Hematopoietic multipotent progenitor cell treated with erythropoietin and hydrocortisone succinate and interleukin-3 and kit ligand, for 8 days (in vitro differentiated cells): Measurements from ENCODE around the gene SYNRG.
"Not testable (repeated sequence)": the region's sequence is repeated elsewhere in the genome, so short reads cannot be mapped to it uniquely, and the experiment has no call there.

Source experiments
- DNase-seq: peaks from one replicate; pipeline ENCODE4 v3.0.0-alpha.2; 2015

Gene SYNRG

DNA sequence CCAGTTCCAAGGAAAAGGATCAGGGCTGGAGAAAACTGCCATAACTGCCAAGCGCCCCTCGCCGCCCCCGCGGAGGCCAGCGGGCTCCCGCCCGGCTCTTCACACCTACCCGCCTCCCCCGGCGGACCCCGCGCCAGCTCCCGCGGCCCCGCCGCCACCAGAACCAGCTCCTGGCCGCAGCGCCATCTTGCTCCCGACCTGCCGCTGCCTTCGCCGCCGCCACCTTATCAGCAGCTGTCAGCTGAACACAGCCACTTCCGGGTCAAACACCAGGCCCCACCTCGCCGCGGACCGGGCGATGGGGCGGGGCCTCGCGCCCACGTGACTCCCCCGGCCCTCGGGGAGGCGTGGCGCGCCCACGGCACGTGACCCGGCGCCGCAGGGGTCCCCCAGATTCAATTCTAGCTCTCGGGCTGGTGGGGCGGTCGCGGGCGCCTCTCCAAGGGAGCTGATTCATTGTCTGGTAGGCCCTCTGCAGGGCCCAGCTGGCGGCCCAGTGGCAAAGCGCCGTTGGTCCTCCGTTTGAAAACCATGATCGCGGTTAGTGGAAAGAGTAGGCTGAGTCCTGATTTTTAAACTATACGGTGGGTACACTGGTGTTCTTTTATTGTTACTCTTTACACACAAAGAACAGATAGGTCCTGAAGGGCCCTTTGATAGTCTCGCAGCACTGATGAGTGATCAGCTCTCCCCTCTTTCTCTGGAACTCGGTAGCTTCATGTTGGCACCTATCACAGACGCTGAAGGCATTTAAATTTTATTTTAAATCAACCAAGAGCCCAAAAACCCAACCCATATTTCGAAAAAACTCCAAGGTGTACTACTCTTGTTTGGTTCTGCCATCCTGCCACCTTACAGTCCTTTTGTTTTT lies at the start of gene SYNRG:
TSS of gene SYNRG (minus strand) at position 249 of the 871 bp plus-strand sequence. CDS start at position 186, 63 bp downstream.
- peak; percentile 94 for DNase-seq

GRCh38 chr17:37657202-37657601 lies 48.0 kb upstream of the SYNRG start:
- no peak for DNase-seq

- no peak for DNase-seq
These were observed 42.6 kb upstream of the SYNRG start for GRCh38 chr17:37651849-37652248.

- peak; percentile 57 for DNase-seq
These were observed 41.3 kb upstream of the SYNRG start for GRCh38 chr17:37650419-37651003.

DNA sequence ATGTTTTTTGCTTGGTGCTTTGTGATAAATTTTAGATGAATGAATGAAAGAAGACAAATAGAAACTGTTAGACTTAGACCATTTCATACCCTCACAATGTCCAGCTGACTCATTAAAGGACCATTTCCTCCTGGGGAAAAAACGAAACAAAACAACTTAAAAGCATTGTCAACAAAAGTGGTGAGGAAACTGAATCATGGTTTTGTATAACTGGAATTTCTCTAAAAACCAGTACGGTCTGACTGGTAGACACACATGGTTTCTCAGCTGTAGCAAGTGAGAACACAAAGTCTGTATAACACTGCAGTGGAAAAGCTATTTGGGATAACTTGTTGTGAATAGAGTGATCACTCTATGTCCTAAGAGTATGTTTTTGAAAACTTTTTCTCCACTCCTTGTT lies 39.3 kb upstream of the SYNRG start:
- no peak for DNase-seq

- no peak for DNase-seq
These were observed 38.6 kb upstream of the SYNRG start for GRCh38 chr17:37647856-37648255.

DNA sequence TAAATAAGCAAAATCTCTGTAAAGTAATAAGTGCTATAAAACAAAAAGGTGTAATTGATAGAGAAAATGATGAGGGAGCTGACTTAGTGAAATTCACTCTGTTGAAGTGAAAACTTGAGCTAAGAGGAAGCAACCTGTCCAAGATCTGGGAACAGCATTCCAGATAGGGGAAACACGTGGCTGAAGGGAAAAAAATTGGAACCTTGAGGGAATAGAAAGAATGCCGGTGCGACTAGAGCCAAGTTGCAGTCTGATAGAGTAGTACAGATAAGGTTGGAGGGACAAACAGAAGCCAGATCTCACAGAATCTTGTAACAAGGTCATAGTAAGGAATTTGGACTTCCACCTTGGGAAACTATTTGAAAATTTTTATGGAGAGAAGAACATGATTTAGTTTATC lies 34.7 kb upstream of the SYNRG start:
- no peak for DNase-seq

- peak; percentile 97 for DNase-seq
These were observed 34.0 kb upstream of the SYNRG start, which contains the start of gene DDX52 for GRCh38 chr17:37643118-37643766. Gene DDX52 (minus strand): TSS chr17:37643446. CDS start chr17:37643420, 26 bp downstream.

- peak; percentile 44 for DNase-seq
These were observed 33.5 kb upstream of the SYNRG start for GRCh38 chr17:37642681-37643080.

GRCh38 chr17:37640015-37640414 lies 30.8 kb upstream of the SYNRG start:
- DNase-seq = peak; percentile 59

DNA sequence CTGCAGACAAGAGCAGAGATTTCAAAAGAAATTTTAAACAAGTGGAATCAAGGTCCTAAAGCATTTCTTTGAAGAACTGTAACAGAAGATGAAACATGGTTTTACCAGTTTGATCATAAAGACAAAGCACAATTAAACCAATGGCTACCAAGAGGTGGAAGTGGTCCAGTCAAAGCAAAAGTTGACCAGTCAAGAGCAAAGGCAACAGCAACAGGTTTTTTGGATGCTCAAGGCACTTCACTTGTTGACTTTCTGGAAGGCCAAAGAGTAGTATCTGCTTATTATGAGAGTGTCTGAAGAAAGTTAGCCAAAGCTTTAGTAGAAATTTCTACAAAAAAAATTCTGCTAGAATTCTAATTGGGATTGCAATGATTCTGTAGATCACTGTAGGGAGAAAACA lies 28.7 kb upstream of the SYNRG start:
- DNase-seq = no peak

DNA sequence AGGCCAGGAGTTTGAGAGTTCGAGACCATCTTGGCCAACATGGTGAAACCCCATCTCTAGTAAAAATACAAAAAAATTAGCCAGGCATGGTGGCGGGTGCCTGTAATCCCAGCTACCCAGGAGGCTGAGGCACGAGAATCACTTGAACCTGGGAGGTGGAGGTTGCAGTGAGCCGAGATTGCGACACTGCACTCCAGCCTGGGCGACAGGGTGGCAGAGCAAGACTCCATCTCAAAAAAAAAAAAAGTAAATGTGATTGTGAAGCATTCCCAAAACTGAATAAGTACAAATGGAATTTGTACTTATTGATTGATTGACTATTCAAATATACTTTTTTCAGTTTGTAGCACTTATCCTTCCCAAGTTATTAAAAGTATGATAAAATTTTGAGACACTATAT lies 7.2 kb upstream of the SYNRG start:
- DNase-seq = not testable (repeated sequence)

DNA sequence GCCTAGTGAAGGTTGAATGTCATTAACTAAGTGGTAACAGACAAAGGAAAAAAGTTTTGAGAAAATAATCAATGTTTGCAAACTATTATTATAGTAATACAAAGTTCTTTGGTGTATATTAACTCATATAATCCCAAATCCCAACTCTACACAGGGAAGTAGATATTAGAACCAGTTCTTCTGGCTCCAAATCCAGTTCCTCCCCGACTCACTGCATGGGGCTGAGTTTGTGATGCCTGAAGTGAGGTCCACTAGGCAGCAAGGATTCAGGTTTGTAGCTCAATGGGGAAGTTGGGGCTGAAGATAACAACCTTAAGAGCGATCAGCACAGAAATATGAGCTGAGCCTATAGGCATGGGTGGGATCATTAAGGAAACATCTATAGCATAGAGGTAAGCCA lies 5.6 kb upstream of the SYNRG start:
- DNase-seq = no peak

GRCh38 chr17:37614391-37614790 lies 5.2 kb upstream of the SYNRG start:
- no peak for DNase-seq

- DNase-seq = no peak
These were observed 1.8 kb upstream of the SYNRG start for GRCh38 chr17:37610971-37611370.

GRCh38 chr17:37610041-37610420 lies 813 bp upstream of the SYNRG start:
- DNase-seq = not testable (repeated sequence)

DNA sequence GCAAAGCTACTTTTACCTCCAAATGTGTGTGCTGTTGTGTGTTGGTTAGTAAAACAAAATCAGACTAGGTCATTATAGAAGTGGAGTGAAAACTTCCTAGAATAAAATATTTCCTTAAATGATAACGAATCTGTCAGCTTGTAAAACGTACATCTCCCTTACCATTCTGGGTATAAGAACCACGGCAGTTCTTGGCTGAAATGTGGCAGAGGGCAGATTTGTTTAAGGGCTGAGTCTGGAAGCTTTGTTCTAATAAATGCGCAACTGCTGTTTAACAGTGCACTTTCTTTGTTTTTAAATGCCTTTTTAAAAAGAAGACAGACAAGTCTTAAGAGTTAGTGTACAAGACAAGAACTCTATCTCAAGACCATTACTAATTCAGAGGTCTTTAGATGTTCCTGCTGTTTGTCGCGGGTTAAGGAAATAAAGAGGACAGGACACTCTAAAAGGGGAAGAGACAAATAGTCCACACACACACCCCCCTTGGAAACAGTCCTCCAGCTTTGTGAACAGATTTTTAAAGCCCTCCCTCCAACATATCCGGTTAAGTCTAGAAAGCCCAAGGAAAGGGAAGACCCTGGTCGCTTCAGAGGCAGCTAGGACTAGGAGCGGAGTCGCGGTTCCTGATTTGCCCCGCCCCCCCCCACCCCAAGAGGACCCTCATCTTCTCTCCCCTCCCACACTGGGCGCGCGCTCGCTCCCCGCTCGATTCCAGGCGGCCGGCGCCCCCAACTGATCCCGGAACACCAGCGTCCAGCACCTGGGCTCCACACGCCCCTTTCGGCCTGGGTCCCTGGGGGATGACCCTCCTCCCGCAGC lies 658 bp downstream of the SYNRG start:
- DNase-seq = peak; percentile 39

- DNase-seq = peak; percentile 6
These were observed 1.4 kb downstream of the SYNRG start for GRCh38 chr17:37607637-37608331.

DNA sequence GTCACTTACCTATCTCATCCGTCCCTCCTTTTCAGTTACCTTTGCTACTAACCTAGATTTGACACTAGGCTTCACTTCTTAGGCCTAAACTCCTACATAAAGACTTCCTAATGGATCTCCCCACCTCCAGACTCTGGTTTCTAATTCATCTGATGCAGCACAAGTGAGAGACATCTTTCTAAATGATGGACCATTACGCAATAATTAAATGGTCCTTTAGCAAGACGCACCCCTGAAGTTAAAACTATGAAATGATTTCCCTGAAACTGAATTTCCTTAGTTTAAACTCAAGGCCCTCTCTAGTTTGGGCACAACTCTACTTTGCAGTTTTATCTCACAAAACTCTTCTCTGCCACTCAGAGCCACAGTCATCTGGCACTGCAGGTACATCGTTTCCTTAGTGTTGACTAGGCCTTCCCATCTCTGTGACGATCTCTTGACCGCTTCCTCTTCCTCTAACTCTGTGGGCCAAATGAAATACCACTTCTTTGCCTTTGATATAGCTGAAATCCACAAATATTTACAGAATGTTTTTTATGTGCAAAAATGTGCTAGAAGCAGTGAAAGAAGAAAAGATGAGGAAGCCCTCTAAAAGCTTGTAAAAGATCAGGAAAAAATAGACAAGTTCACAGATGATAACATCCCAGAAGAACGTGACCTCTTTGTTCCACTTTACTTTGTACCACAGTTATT lies 3.3 kb downstream of the SYNRG start:
- DNase-seq = peak; percentile 27

DNA sequence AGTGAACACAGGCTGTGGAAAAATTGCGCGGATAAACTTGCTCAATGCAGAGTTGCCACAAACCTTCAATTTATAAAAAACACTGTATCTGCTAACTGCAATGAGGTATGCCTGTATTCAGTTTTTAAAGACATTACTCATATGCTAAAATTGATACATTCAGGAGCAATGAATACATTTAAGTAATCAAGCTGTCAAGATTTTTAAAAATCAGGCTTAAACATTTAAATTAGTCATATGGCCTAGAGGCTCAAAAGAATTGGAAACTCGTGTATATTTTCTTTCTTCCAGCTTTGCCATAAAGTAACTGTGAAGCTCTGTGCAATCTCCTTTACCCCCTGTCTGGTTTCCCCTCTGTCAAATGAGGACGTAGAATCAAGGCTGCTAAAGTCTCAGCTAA lies 4.1 kb downstream of the SYNRG start:
- no peak for DNase-seq

- DNase-seq = no peak
These were observed 4.7 kb downstream of the SYNRG start for GRCh38 chr17:37604556-37604955.

GRCh38 chr17:37598145-37598544 lies 11.1 kb downstream of the SYNRG start:
- peak; percentile 45 for DNase-seq
